ENCODE results near the gene RLN3.

- TF ChIP-seq ZNF274 (IDR thresholded peaks at IDR 0.05; ENCODE audit: low read depth, low read length), result no peak
- no peak for TF ChIP-seq YY1 (IDR thresholded peaks at IDR 0.05; ENCODE audit: insufficient read depth, insufficient read length)
- TF ChIP-seq SUZ12 (IDR thresholded peaks at IDR 0.05; ENCODE audit: extremely low read depth, insufficient read depth, insufficient read length), result no peak
Measured at GRCh38 chr19:13998426-13998825, 29.5 kb upstream of the RLN3 start.
